Retina (tissue), 1 donor: ENCODE data around the gene LDLRAD4.

ENCODE experiments used
- DNase-seq: peaks from one replicate; pipeline ENCODE4 v3.0.0-alpha.2; 2016

LDLRAD4 gene

GRCh38 chr18:13566941-13567746 is 348.6 kb downstream of the LDLRAD4 start:
- DNase-seq: peak; percentile 51

- DNase-seq: no peak
These were observed 350.2 kb downstream of the LDLRAD4 start for GRCh38 chr18:13568443-13569392.

- peak; percentile 50 for DNase-seq
These were observed 351.7 kb downstream of the LDLRAD4 start for GRCh38 chr18:13570216-13570615.

GRCh38 chr18:13570856-13571495 is 352.4 kb downstream of the LDLRAD4 start:
- DNase-seq: no peak

GRCh38 chr18:13572148-13572547 is 353.6 kb downstream of the LDLRAD4 start:
- no peak for DNase-seq

GRCh38 chr18:13572721-13573120 is 354.2 kb downstream of the LDLRAD4 start:
- DNase-seq: no peak

- DNase-seq: no peak
These were observed 355.2 kb downstream of the LDLRAD4 start for GRCh38 chr18:13573750-13574149.

- DNase-seq: no peak
These were observed 355.8 kb downstream of the LDLRAD4 start for GRCh38 chr18:13574355-13574754.

DNA sequence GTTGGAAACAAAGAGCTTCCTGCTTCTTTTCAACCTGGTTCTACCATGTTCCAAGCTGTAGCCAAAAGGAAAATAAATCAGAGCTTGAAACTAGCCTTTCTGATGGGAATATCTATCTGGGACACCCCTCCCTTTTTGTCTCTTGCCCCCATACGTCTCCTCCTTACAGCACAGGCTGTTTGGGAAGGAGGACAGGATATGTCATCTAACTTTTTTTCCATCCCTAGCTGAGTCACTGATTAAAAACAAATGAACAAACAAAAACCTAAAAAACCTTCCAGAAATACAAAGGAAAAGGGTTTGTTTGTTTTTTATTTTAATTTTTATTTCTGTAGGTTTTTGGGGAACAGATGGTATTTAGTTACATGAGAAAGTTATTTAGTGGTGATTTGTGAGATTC is 356.2 kb downstream of the LDLRAD4 start:
- DNase-seq: no peak

GRCh38 chr18:13576598-13576997 is 358.0 kb downstream of the LDLRAD4 start:
- no peak for DNase-seq

GRCh38 chr18:13577091-13577697 is 358.6 kb downstream of the LDLRAD4 start:
- no peak for DNase-seq

- no peak for DNase-seq
These were observed 359.2 kb downstream of the LDLRAD4 start for GRCh38 chr18:13577781-13578180.

- no peak for DNase-seq
These were observed 359.8 kb downstream of the LDLRAD4 start for GRCh38 chr18:13578400-13578799.

GRCh38 chr18:13579874-13580273 is 361.3 kb downstream of the LDLRAD4 start:
- DNase-seq: peak; percentile 32

- peak; percentile 29 for DNase-seq
These were observed 361.8 kb downstream of the LDLRAD4 start for GRCh38 chr18:13580351-13580750.

- no peak for DNase-seq
These were observed 362.4 kb downstream of the LDLRAD4 start for GRCh38 chr18:13580991-13581390.

DNA sequence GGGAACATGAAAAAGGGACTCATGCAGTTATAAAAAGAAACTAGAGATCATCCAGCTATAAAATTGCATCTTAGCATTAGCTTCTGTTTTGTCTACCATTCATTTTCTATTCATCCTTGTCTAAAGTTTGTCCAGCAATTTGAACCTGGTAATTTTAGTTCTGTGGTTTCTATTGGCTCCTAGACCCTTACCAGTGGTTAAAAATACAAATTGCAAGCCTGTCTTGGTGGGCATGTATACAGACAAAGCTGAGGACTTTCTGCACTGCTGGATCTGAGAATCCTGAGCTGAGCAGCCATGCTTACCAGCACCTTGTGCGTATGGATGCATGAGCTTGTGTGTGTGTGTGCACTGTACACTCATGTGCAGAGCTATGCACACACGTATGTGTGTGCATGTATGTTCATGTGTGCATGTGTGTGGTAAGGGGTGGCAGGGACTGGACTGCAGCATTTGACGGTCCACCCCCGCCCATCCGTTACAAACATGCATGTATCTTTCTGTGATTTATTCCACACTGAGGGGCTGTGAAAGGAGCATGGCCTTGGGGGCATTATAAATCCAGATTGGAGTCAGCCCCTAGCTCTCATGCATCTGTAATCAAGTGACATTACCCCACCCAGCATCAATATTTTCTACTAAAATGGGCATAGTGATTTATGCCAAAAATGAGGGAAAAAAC is 363.1 kb downstream of the LDLRAD4 start:
- DNase-seq: no peak

- DNase-seq: no peak
These were observed 363.7 kb downstream of the LDLRAD4 start for GRCh38 chr18:13582178-13582670.

DNA sequence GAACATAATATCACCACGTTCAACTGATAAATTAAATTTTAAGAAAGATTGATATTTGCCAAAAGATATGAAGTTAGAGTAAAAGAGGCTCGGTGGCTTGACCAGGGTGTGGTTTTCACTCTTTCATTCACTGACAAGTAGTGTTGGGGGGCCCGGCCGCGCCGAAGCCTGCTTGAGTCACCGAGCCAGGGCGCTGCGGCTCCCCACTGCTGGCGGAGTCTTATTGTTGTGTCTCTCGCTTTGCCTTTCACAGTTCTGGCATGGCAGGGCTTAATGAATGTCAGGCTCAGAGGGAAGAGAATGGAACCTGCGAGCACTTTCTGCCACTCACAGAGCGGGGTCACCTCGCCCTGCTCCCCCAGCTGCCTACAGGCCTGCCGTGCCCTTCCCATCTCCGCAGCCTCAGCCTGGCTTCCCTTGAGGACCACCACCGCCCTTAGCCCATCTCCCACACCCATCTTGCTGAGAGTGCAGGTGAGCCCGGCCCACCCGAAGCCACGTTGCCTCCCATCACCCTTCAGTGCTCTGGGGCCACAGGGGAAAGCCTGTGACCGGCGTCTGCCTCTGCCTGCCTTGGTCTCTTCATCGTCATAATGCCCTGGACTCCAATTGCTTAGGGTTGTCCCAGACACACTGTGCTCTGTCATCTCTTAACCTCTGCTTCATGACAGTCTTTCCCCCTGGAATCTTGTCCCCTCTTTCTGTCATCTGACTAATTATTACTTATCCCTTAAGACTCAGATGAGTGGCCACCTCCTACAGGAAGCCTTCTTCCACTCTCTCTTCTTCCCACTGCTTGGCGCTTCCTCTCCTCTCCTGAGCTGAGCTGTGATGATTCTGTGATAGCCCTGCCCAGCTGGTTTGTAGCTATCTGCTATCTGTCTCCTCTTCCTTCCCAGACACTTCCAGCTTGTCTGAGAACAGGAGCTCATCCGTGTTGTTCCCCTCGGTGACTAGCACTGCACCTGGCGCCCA is 365.3 kb downstream of the LDLRAD4 start:
- DNase-seq: peak; percentile 30

GRCh38 chr18:13584825-13585224 is 366.3 kb downstream of the LDLRAD4 start:
- peak; percentile 56 for DNase-seq
